ENCODE results near the gene RFX3. TPM values are rescaled to one million over a fixed set of nuclear protein-coding genes. Genes with fewer than 3 reads are reported as not detected.

RFX3 gene
- total RNA-seq, 1 donor from 2014 or later: 15.1 TPM

DNA sequence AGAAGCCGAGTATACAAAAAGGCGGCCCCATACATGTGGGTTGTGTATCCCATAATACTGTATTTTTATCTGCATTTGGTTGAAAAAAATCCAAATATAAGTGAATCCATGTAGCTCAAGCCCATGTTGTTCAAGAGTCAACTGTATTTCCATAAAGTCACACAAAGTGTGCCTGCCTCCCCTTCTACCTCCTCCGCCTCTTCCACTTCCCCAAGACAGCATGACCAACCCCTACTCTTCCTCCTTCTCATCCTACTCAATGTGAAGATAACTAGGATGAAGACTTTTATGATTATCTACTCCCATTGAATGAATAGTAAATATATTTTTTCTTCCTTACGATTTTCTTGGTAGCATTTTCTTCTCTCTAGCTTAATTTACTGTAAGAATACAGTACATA is 92.7 kb downstream of the RFX3 start:
- no peak for DNase-seq

DNA sequence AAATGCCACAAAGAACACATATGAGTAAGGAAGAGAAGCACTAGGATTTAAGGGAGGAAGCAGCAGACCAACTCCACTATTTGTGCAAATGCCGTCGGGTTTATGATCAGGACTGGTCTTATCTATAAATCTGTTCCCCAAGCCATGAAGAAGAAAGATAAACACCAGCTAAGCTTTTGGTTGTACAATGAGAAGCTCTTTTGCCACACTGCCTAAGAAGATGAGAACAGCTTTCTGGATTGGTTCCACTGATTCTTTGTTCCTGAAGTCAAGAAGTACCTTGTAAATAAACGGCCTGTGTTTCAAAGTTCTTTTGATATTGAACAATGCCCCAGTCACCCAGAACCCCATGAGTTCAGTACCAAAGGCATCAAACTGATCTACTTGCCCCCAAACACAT is 93.9 kb downstream of the RFX3 start:
- no peak for DNase-seq

DNA sequence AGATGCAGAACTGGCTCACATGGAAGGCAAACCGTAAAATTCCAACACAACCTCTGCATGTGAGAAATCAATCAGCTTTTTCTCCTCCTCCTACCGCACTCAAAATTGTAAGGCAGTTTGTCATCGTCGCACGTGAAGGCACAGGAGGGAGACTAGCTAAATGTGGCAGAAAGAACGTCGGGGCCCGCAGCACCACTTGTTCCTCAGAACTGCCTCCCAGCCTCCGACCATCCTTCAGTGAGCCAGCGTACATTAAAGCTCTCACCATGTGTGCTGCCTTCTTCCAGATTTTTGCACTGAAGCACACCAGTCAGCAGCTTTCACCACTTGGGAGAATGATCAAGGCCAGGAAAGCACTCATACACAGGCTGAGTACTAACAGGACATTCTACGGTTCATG is 105.9 kb downstream of the RFX3 start:
- DNase-seq: no peak

GRCh38 chr9:3415906-3416305 is 109.9 kb downstream of the RFX3 start:
- no peak for DNase-seq

DNA sequence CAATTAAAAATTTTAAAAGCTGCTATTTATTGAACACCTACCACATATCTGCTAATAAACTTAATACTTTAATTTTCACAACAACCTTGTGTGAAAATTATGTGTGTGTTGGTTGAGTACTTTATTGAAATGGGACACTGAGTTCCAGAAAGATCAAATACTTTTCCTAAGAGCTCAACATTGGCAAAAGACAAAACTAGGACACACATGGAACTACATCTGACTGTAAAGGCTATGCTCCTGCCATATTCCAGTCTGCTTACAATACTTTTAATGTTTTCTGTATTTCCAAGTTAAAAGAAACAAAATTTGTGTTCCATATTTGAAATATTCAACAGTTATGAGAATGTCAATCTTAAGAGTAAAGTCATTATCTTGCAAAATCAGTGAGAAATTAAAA is 111.8 kb downstream of the RFX3 start:
- no peak for DNase-seq

DNA sequence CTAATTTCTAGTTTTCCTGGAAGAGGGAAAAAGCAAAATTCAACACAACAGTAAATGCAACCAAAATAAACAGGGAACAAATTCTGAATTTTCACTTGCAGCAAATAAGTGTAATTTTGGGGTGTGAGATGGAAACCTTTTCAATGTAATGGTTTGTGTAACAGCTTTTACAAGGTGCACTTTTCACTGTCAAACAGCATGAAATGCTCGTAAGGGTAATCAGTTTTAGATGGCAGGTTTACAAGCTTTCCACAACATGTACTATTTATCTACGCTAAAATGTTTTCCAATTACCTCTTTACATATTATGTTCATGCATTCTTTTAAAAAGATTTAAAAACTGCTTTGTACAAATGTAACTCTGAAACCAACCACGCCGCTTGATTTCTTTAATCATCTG is 115.3 kb downstream of the RFX3 start:
- DNase-seq: no peak

- no peak for DNase-seq
Observed at GRCh38 chr9:3409453-3409852, 116.3 kb downstream of the RFX3 start.

DNA sequence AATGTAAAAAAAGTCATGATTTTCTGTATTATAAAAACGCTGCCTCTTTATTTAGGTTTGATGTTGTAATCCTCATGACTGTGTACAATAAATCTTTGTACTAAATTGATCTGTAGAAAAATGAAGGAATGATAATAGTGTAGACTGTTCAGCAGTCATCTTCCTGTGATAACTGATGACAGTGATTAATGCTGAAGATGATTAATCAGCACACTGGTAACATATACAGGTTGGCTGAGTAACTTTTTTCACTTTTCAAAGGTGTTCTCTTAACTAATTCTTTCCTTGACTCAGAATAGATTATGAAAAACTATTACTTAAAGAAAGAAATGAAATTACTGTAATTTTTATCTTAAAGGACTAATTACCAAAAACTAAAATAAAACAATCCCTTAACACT is 122.5 kb downstream of the RFX3 start:
- DNase-seq: no peak

- DNase-seq: no peak
Observed at GRCh38 chr9:3401221-3401954, 124.4 kb downstream of the RFX3 start.

- no peak for DNase-seq
Observed at GRCh38 chr9:3398232-3398648, 127.6 kb downstream of the RFX3 start.

DNA sequence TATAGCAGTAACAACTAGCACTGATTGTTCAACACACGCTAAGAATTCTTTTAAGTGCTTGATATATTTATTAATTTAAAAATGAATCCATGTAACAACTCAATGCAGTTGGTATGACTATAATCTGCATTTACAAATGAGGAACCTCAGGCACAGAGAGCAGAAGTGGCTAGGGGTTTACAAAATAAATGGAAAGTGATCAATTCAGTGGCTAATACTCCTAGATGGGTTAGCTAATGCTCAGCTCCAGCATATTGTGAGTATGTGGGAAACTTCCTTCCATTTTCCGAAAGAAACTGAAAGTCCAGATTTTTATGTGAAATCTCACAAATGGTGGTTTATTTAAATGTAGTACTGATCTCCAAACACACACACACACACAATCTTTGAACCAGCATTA is 128.0 kb downstream of the RFX3 start:
- no peak for DNase-seq

DNA sequence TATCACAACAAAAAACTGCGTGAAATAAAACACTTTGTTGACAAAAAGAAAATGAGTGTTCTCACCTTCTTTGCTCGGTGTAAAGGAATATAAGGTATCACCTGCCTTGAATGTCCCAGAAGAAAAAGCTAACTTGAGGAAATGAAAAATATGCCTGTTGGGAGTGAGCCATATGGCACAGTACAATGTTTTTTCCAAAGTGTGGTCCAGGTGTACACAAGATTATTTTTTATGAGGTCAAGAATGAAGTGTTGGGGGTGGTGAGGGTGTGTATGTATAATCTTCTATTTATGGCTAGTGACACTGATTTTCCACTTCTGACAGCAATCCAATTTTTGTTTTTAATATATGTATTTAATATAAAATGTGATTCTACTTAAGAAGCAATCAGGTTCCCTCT is 134.4 kb downstream of the RFX3 start:
- DNase-seq: no peak

DNA sequence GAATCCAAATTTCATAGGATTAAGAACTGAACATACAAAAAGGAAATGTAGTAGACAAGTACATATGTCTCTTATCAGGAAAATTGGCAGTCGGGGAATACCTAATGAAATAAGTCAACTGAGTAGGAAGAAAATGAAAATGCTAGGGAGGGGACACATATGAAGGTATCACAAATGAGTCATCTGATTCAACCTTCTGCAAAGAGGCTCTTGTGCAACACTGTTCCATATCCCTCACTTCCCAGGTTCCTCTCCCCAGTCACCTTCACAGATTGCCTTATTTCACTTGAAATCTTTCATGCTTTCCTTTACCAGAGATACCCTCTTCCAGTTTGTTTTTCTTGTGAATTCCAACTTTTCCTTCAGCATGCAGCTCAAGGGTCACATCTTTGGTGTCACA is 139.0 kb downstream of the RFX3 start:
- no peak for DNase-seq

GRCh38 chr9:3385871-3386270 is 139.9 kb downstream of the RFX3 start:
- no peak for DNase-seq

DNA sequence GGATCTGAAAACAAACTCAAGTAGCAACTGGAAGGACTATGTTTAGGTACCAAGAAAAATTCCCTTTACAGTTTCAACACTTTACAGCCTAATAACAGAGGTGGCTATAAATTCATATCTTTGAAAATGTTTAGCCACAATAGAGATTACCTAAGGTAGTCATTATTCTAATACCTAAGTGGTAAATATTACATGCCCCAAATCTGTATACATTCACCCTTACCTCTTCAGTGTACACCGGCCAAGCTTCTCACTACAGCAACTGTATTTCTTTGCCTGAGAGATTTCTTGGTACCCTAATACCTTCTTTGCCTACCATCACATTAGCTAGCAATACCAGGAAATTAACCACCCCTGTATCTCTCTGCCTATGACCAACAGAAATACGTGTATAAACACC is 154.0 kb downstream of the RFX3 start:
- DNase-seq: no peak

DNA sequence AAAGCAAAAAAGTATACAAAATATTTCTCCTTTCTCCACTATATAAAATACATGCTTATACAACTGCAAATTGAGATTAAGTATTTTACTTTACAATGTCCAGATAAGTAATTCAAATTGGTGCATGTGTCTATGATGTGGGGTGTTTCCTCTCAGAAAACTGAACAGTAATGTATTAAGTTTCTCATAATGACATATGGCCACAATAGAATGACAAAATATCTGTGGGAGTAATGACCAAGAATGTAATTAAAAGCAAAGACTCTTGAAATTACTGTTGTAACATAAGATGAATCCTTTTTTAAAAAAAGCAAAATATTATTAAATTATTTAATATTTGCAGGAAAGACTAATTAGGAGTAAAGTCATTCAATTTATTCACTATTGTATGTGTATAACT is 155.1 kb downstream of the RFX3 start:
- no peak for DNase-seq

- DNase-seq: no peak
Observed at GRCh38 chr9:3367185-3367584, 158.6 kb downstream of the RFX3 start.

GRCh38 chr9:3361689-3362392 is 164.0 kb downstream of the RFX3 start:
- DNase-seq: no peak

- no peak for DNase-seq
Observed at GRCh38 chr9:3361116-3361515, 164.7 kb downstream of the RFX3 start.

DNA sequence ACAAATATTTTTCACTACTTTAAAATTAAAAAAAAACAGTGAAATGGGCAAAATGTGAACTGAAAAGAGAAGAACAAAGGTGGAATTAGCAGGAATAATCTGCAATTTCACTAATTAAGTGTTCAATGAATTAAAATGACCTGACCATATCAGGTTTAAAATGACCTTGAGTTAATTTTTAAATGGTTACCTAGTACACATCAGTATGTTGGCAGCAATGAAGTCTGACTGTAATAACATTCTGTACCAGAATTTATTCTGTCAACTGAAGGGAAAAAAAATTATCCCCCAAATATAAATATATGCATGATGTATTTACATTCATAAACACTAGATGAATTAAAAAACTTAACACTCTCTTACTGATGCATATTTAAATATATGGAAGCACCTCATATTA is 165.6 kb downstream of the RFX3 start:
- DNase-seq: no peak

GRCh38 chr9:3359778-3360177 is 166.0 kb downstream of the RFX3 start:
- DNase-seq: no peak

DNA sequence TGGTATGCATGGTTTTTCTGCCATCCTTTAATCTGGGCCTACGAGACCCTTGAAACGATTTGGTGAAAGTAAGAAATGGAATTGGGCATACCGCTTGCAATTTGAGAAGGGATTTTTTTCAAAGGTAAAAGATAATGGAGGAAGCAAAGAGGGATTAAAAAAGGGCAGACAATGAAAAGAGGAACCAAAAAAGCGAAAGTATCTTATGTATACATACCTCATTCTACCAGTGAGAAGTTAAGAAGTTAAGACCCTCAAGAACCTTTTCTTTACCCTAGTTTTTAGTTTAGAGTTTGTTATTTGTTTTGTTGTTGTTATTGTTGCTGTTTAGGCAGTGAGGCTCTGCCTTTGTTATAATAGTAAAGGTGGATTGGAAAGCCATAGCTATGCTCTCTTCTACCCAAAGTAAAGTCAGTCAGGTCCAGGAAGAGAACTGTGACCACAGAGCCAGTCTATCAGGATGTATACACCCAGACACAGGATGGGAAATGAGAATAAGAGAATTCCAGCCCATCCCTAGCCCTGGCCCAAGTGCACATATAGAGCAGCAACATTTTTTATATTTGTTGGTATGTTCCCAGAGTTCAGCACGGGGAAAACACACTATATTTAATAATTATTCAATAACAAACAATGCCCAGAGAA is 166.6 kb downstream of the RFX3 start:
- no peak for DNase-seq

DNA sequence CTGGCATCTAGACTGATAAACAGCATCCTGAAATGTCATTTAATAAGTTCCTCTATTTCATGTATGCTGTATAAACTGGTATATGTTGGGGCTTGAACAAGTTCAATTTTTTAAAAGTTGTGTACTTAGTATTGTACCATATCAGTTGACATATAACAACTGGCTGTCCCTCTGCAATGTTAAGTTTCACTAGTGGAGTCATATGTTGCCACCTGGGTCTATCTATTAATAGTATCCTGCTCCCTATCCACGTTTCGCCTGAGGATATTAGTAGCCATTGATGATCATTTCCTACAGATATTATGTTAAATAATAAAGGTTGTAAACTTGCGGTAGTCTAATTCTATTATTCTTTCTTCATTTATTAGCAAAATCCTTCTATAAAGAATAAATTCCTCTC is 177.6 kb downstream of the RFX3 start:
- DNase-seq: no peak

GRCh38 chr9:3346549-3346948 is 179.3 kb downstream of the RFX3 start:
- DNase-seq: no peak
